ENCODE data around the gene SPINT3. TPM values are rescaled to one million over a fixed set of nuclear protein-coding genes. Genes with fewer than 3 reads are reported as not detected.

SPINT3 gene
- total RNA-seq, 2 experiments from 2014 or later, result not detected

GRCh38 chr20:45465491-45466266, 49.7 kb downstream of the SPINT3 start:
- Mint-ChIP-seq H3K4me1 (peaks cover 2% of the 10 kb centered on the region), H3K27me3 (peaks cover 48% of the 10 kb centered on the region), H3K27ac (no peak overlapping the region), H3K4me3 (no peak overlapping the region), H3K9me3 (ENCODE audit: low read depth) (no peaks in the 10 kb centered on the region), H3K36me3 (no peaks in the 10 kb centered on the region)
- CTCF ChIA-PET, result interaction anchor here (1.0 to 3.6 kb wide), 6 partner anchors 10 to 175 kb away, joined by 3 to 9 read pairs (median 4); no protein-coding TSS in a partner anchor
- DNase-seq (no peak), ATAC-seq (no peak)

DNA sequence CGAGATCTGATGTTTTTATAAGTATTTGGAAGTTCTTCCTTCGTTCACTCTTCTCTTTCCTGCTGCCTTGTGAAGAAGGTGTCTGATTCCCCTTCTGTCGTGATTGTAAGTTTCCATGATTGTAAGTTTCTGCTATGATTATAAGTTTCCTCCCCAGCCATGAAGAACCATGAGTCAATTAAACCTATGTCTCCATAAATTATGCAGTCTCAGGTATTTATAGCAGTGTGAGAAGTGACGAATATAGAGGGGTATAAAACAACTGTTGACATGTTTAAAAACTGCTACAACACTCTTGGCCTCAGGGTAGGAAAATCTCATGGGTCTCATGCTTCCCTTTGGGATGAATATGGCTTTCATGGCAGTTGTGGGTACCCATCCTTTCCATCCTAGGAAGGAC, 51.7 kb downstream of the SPINT3 start:
- Mint-ChIP-seq H3K27me3 (peaks cover 42% of the 10 kb centered on the region), H3K36me3 (no peaks in the 10 kb centered on the region), H3K27ac (no peak overlapping the region), H3K4me1 (no peaks in the 10 kb centered on the region), H3K9me3 (ENCODE audit: low read depth) (no peaks in the 10 kb centered on the region), H3K4me3 (no peak overlapping the region)
- ATAC-seq, result no peak
- DNase-seq, result no peak
- CTCF ChIA-PET, result interaction anchor here (1.5 kb wide), 1 partner anchor 13 kb away, joined by 5 read pairs; no protein-coding TSS in a partner anchor

- no peak for DNase-seq
- Mint-ChIP-seq H3K27ac (no peak overlapping the region), H3K9me3 (ENCODE audit: low read depth) (no peaks in the 10 kb centered on the region), H3K27me3 (peaks cover 34% of the 10 kb centered on the region), H3K4me1 (no peaks in the 10 kb centered on the region), H3K4me3 (no peak overlapping the region), H3K36me3 (no peaks in the 10 kb centered on the region)
- no peak for ATAC-seq
- CTCF ChIA-PET, result interaction anchor here (1.0 to 1.2 kb wide), 3 partner anchors 9 to 144 kb away, joined by 3 read pairs; partner anchors contain the start of gene SYS1
Observed at GRCh38 chr20:45462711-45463509, 52.5 kb downstream of the SPINT3 start.

Other genes with a start within 250 kb of the SPINT3 start
- not detected for gene RBPJL, start 208.8 kb downstream of the SPINT3 start, total RNA-seq
- 1 to 10 TPM in 1 of 2 experiments, under 1 TPM in 1; 0.64 to 2.2 TPM for gene MATN4, start 207.3 kb downstream of the SPINT3 start, total RNA-seq
- 10 to 100 TPM; 15.0 to 50.7 TPM for gene SDC4, start 167.2 kb downstream of the SPINT3 start, total RNA-seq
- 10 to 100 TPM; 19.6 to 24.9 TPM for gene SYS1, start 152.5 kb downstream of the SPINT3 start, total RNA-seq
- gene TP53TG5, start 137.3 kb downstream of the SPINT3 start, total RNA-seq, result under 1 TPM in 1 of 2 experiments, not detected in 1; 0.15 TPM
- gene DBNDD2, start 107.3 kb downstream of the SPINT3 start, total RNA-seq, result 1 to 10 TPM; 6.6 to 9.7 TPM
- 10 to 100 TPM; 68.0 to 79.2 TPM for gene PIGT, start 99.5 kb downstream of the SPINT3 start, total RNA-seq
- not detected for gene WFDC2, start 45.9 kb downstream of the SPINT3 start, total RNA-seq
- gene WFDC6, start 23.9 kb upstream of the SPINT3 start, total RNA-seq, result not detected
- not detected for gene EPPIN, start 31.8 kb upstream of the SPINT3 start, total RNA-seq
- gene WFDC8, start 63.7 kb upstream of the SPINT3 start, total RNA-seq, result not detected
- not detected for gene WFDC10A, start 114.1 kb upstream of the SPINT3 start, total RNA-seq
- gene WFDC9, start 115.7 kb upstream of the SPINT3 start, total RNA-seq, result not detected
- gene WFDC11, start 154.6 kb upstream of the SPINT3 start, total RNA-seq, result not detected
- not detected for gene WFDC13, start 186.4 kb upstream of the SPINT3 start, total RNA-seq
- gene WFDC10B, start 189.4 kb upstream of the SPINT3 start, total RNA-seq, result not detected
- gene SPINT4, start 206.7 kb upstream of the SPINT3 start, total RNA-seq, result not detected

Measured in activated CD8-positive, alpha-beta memory T cell treated with anti-CD3 and anti-CD28 coated beads, Interleukin-2, amount 10 ng/mL, durations not matched to agents 7 days and 5 days (primary cell).